ENCODE results near the gene ATP2A2.

ATP2A2 gene

DNA sequence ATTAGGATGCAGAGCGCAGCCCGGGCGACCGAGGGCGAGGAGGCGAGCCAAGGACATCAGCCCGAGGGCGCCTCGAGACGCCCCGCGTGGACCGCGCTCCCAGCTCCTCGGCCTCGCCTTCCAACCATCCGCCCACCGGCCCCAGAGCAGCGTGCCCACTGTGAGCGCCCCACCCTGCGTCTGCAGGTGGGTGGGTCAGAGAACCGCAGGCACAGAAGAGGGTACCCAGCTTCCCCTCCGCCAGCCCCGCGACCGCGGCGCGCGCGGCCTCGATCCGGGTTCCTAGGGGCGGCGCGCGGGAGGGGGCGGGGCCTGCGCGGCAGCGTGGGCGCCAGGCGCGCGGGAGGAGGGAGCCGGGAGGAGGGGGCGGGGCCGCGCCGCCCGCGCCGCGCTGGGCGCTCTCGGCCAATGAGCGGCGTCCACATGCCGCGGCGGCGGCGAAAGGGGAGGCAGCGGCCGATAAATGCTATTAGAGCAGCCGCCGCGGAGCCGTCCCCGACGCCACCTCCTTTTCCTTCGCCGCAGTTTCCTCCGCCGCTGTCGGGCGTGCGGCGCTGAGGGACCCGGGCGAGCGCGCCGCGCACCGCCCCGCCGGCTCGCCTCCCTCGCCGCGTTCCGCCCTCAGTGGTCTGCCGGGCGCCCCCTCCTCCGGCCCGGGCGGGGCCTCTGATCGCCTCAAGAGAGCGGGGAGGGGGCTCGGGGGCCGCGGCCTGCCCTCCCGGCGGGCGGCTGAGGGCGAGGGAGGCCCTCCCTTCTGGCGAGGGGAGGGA is at the start of gene ATP2A2:
Gene ATP2A2, plus strand, starts transcription at position 469 of the 770 bp plus-strand sequence. CDS start 543 bp downstream, outside the sequence.
- TF ChIP-seq CTCF (conservative IDR thresholded peaks at IDR 0.05; ENCODE audit: low read depth, low read length) = no peak
- no peak for DNase-seq (ENCODE audit: low read depth)
- peak within 1 kb of the TSS; percentile 71 for H3K4me3 ChIP-seq (ENCODE audit: low read length)

- H3K4me3 ChIP-seq (ENCODE audit: low read length) = no peak overlapping the region
- DNase-seq (ENCODE audit: low read depth) = no peak
- TF ChIP-seq CTCF (conservative IDR thresholded peaks at IDR 0.05; ENCODE audit: low read depth, low read length) = no peak
Measured at GRCh38 chr12:110233212-110233903, 47.7 kb upstream of the ATP2A2 start.

- no peak overlapping the region for H3K4me3 ChIP-seq (ENCODE audit: low read length)
- TF ChIP-seq CTCF (conservative IDR thresholded peaks at IDR 0.05; ENCODE audit: low read depth, low read length) = no peak
- no peak for DNase-seq (ENCODE audit: low read depth)
Measured at GRCh38 chr12:110234331-110234751, 46.7 kb upstream of the ATP2A2 start.

- H3K4me3 ChIP-seq (ENCODE audit: low read length) = no peak overlapping the region
- DNase-seq (ENCODE audit: low read depth) = no peak
- no peak for TF ChIP-seq CTCF (conservative IDR thresholded peaks at IDR 0.05; ENCODE audit: low read depth, low read length)
Measured at GRCh38 chr12:110234755-110235154, 46.3 kb upstream of the ATP2A2 start.

DNA sequence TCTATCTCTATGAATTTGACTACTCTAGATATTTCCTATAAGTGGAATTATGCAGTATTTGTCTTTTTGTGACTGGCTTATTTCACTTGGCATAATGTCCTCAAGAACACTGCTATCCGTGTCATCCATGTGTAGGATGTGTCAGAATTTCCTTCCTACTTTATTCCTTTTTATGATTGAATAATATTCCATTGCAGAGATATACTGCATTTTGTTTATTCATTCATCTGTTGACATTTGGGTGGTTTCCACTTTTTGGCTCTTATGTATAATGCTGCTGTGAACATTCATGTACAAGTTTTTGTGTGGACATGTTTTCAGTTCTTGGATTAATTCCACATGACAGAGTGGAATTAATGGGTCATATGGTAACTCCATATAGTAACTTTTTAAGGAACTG is 45.7 kb upstream of the ATP2A2 start:
- H3K4me3 ChIP-seq (ENCODE audit: low read length) = no peak overlapping the region
- DNase-seq (ENCODE audit: low read depth) = no peak
- TF ChIP-seq CTCF (conservative IDR thresholded peaks at IDR 0.05; ENCODE audit: low read depth, low read length) = no peak

DNA sequence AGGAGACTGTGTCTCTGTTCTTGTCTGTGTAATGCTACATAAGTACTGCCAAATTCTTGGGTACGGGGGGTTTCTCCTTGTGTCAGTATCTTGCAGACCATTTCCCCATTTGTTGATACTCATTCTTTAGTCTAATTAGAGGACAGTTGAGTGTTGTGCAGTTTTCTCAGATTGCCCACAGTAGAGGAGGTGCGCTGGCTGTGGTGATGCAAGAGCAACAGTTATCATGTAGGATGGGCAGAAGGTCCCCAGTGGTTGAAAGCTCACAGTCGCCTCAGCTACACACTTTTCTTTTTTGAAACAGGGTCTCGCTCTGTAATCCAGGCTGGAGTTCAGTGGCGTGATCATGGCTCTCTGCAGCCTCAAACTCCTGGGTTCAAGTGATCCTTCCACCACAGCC is 37.8 kb upstream of the ATP2A2 start:
- H3K4me3 ChIP-seq (ENCODE audit: low read length) = no peak overlapping the region
- TF ChIP-seq CTCF (conservative IDR thresholded peaks at IDR 0.05; ENCODE audit: low read depth, low read length) = no peak
- no peak for DNase-seq (ENCODE audit: low read depth)

- H3K4me3 ChIP-seq (ENCODE audit: low read length) = no peak overlapping the region
- TF ChIP-seq CTCF (conservative IDR thresholded peaks at IDR 0.05; ENCODE audit: low read depth, low read length) = no peak
- no peak for DNase-seq (ENCODE audit: low read depth)
Measured at GRCh38 chr12:110244372-110244771, 36.7 kb upstream of the ATP2A2 start.
